Epidermal melanocyte (primary cell): ENCODE data around the gene ATG14.
"Not testable (repeated sequence)": the region's sequence is repeated elsewhere in the genome, so short reads cannot be mapped to it uniquely, and the experiment has no call there.

Source experiments
- DNase-seq: peaks from one replicate; pipeline ENCODE4 v3.0.0; 2011; ENCODE audit warnings: low spot score; ENCODE audit not compliant: insufficient read length

The ATG14 gene

GRCh38 chr14:55387121-55387520 lies 24.5 kb downstream of the ATG14 start:
- no peak for DNase-seq

GRCh38 chr14:55386037-55386808 lies 25.4 kb downstream of the ATG14 start:
- no peak for DNase-seq

GRCh38 chr14:55384536-55384935 lies 27.1 kb downstream of the ATG14 start:
- DNase-seq: no peak

- no peak for DNase-seq
Measured at GRCh38 chr14:55383541-55384140, 28.0 kb downstream of the ATG14 start.

- DNase-seq: not testable (repeated sequence)
Measured at GRCh38 chr14:55383056-55383466, 28.6 kb downstream of the ATG14 start.

GRCh38 chr14:55382483-55382882 lies 29.1 kb downstream of the ATG14 start:
- no peak for DNase-seq

- DNase-seq: no peak
Measured at GRCh38 chr14:55381561-55381960, 30.1 kb downstream of the ATG14 start.

GRCh38 chr14:55381040-55381439 lies 30.6 kb downstream of the ATG14 start:
- DNase-seq: no peak

- DNase-seq: no peak
Measured at GRCh38 chr14:55377236-55377635, 34.4 kb downstream of the ATG14 start.

GRCh38 chr14:55374771-55375170 lies 36.9 kb downstream of the ATG14 start:
- no peak for DNase-seq

GRCh38 chr14:55373784-55374705 lies 37.6 kb downstream of the ATG14 start:
- no peak for DNase-seq

GRCh38 chr14:55372825-55373224 lies 38.8 kb downstream of the ATG14 start:
- no peak for DNase-seq

- no peak for DNase-seq
Measured at GRCh38 chr14:55372423-55372822, 39.2 kb downstream of the ATG14 start.

- no peak for DNase-seq
Measured at GRCh38 chr14:55370883-55371455, 40.7 kb downstream of the ATG14 start.

- no peak for DNase-seq
Measured at GRCh38 chr14:55366271-55366670, 45.4 kb downstream of the ATG14 start.

- DNase-seq: no peak
Measured at GRCh38 chr14:55361190-55361589, 50.4 kb downstream of the ATG14 start.

GRCh38 chr14:55359307-55359706 lies 52.3 kb downstream of the ATG14 start:
- DNase-seq: no peak

GRCh38 chr14:55356913-55357312 lies 54.7 kb downstream of the ATG14 start:
- no peak for DNase-seq

GRCh38 chr14:55355922-55356321 lies 55.7 kb downstream of the ATG14 start:
- no peak for DNase-seq

- no peak for DNase-seq
Measured at GRCh38 chr14:55354500-55354899, 57.1 kb downstream of the ATG14 start.

GRCh38 chr14:55353686-55354467 lies 57.8 kb downstream of the ATG14 start:
- DNase-seq: no peak
